ENCODE measurements around the gene BIVM. TPM values are rescaled to one million over a fixed set of nuclear protein-coding genes. Genes with fewer than 3 reads are reported as not detected.

The BIVM gene
- total RNA-seq, 2 donors from 2014 or later: 16.2 to 22.0 TPM

- DNase-seq (ENCODE audit: low spot score): no peak
- Histone ChIP-seq H3K9me3 (no peaks in the 10 kb centered on the region), H3K4me3 (no peak overlapping the region), H3K27ac (no peak overlapping the region), H3K27me3 (replicated peaks; ENCODE audit: insufficient read depth) (no peaks in the 10 kb centered on the region), H3K4me1 (replicated peaks) (no peaks in the 10 kb centered on the region), H3K36me3 (no peaks in the 10 kb centered on the region)
- intact Hi-C loops (cut with DNase I): no loop called here
- TF ChIP-seq POLR2A (IDR thresholded peaks at IDR 0.05) (no peak), POLR2AphosphoS5 (IDR thresholded peaks at IDR 0.05) (no peak)
- TF ChIP-seq, protein P1, sequence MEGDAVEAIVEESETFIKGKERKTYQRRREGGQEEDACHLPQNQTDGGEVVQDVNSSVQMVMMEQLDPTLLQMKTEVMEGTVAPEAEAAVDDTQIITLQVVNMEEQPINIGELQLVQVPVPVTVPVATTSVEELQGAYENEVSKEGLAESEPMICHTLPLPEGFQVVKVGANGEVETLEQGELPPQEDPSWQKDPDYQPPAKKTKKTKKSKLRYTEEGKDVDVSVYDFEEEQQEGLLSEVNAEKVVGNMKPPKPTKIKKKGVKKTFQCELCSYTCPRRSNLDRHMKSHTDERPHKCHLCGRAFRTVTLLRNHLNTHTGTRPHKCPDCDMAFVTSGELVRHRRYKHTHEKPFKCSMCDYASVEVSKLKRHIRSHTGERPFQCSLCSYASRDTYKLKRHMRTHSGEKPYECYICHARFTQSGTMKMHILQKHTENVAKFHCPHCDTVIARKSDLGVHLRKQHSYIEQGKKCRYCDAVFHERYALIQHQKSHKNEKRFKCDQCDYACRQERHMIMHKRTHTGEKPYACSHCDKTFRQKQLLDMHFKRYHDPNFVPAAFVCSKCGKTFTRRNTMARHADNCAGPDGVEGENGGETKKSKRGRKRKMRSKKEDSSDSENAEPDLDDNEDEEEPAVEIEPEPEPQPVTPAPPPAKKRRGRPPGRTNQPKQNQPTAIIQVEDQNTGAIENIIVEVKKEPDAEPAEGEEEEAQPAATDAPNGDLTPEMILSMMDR (IDR thresholded peaks at IDR 0.05): no peak
Observed at GRCh38 chr13:102817907-102818306, 19.0 kb downstream of the BIVM start.

DNA sequence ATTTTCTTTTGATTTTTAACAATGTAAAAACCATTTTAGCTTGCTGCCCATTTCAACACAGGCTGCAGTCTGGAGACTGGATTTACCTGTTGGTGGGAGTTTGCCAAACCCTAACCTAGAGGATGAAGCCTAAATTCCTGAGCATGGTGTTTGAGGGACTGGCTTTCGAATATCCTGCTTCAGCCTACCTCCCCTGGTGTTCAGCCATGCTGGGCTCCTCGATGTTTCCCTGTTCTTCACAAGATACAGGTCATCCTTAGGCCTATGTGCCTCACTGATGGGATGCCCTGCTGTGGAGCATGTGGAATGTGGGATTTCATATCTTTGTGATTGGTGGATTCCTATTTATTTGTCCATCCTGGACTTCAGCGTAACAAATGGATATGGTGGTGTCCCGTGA, 26.5 kb downstream of the BIVM start:
- TF ChIP-seq POLR2AphosphoS5 (IDR thresholded peaks at IDR 0.05) (no peak), POLR2A (IDR thresholded peaks at IDR 0.05) (no peak)
- TF ChIP-seq, protein P1 (IDR thresholded peaks at IDR 0.05): no peak
- no peaks in the 10 kb centered on the region for H3K9me3 ChIP-seq
- WGBS: 98% methylated on average over 4 of the region's 4 CpGs
- intact Hi-C loops (cut with DNase I): no loop called here
- H3K27ac ChIP-seq: no peak overlapping the region
- no peak overlapping the region for H3K4me3 ChIP-seq
- no peaks in the 10 kb centered on the region for H3K36me3 ChIP-seq
- DNase-seq (ENCODE audit: low spot score): no peak
- no peaks in the 10 kb centered on the region for H3K27me3 ChIP-seq (replicated peaks; ENCODE audit: insufficient read depth)
- no peaks in the 10 kb centered on the region for H3K4me1 ChIP-seq (replicated peaks)

DNA sequence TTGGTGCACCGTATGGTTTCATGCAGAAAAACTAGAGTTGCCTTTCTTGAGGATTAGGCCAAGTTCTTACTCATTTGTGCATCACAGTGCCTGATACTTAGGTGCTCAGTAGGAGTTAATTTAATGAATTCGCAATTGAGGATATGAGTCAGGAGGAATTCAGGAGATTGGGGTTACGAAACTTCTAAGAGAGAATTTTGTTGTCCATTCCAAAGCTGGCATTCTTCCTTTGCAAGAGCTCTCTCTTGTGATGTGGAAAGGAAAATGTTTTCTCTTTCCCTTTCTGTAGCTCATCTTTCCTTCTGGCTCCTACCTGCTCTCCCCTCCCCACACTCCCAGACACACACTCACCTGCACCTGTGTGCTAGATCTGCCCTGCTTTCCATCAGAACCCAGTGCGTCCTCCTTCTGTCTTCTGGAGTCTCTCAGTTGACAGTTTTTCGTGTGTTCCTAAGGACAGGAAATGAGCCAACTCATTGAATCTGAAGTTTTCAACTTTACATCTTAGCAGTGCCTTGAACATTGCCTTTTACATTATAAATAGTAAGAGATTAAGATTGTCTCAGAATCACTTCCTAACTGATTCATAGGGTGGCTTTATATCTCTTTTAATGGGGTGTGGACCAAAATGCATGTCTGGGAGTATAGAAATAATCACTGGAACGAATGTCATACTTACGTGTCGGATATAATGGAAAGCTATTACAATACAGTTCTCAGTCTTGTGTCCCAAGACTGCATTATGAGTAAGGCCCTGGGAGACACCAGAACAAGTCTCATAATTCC, 27.2 kb downstream of the BIVM start:
- no peaks in the 10 kb centered on the region for H3K4me1 ChIP-seq (replicated peaks)
- intact Hi-C loops (cut with DNase I): no loop called here
- no peak overlapping the region for H3K27ac ChIP-seq
- no peaks in the 10 kb centered on the region for H3K9me3 ChIP-seq
- no peaks in the 10 kb centered on the region for H3K27me3 ChIP-seq (replicated peaks; ENCODE audit: insufficient read depth)
- WGBS: 85% methylated on average over 8 of the region's 8 CpGs
- TF ChIP-seq POLR2AphosphoS5 (IDR thresholded peaks at IDR 0.05) (no peak), POLR2A (IDR thresholded peaks at IDR 0.05) (no peak)
- TF ChIP-seq, protein P1 (IDR thresholded peaks at IDR 0.05): no peak
- no peaks in the 10 kb centered on the region for H3K36me3 ChIP-seq
- no peak for DNase-seq (ENCODE audit: low spot score)
- no peak overlapping the region for H3K4me3 ChIP-seq

DNA sequence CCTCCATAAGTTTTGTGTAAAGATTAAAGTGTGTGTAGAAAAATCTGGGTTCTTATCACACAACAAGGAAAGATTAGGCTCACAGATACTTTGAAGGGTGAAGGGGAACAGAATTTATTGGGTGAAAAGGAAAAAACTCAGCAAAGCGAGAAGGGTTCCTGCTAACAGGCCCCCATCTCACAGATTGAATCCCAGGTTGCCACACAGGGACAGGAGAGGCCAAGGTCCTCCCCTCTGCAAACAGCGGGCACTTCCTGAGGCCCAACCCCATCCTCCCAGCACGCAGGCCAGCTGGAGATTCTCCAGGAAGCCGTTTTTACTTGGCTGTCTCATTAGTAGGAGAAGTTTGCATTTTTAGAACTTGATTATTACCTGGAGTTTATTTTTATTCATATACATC, 31.7 kb downstream of the BIVM start:
- DNase-seq (ENCODE audit: low spot score): peak; percentile 26
- Histone ChIP-seq H3K36me3 (no peaks in the 10 kb centered on the region), H3K4me1 (replicated peaks) (no peaks in the 10 kb centered on the region), H3K27ac (no peak overlapping the region), H3K9me3 (no peaks in the 10 kb centered on the region), H3K4me3 (no peak overlapping the region), H3K27me3 (replicated peaks; ENCODE audit: insufficient read depth) (no peaks in the 10 kb centered on the region)
- intact Hi-C loops (cut with DNase I): no loop called here
- WGBS: 16% methylated on average over 4 of the region's 4 CpGs
- TF ChIP-seq POLR2A (IDR thresholded peaks at IDR 0.05): no peak
- TF ChIP-seq, protein P1 (IDR thresholded peaks at IDR 0.05): no peak
- no peak for TF ChIP-seq POLR2AphosphoS5 (IDR thresholded peaks at IDR 0.05)

- Histone ChIP-seq H3K36me3 (no peaks in the 10 kb centered on the region), H3K27ac (no peak overlapping the region), H3K27me3 (replicated peaks; ENCODE audit: insufficient read depth) (no peaks in the 10 kb centered on the region), H3K4me3 (no peak overlapping the region), H3K9me3 (no peaks in the 10 kb centered on the region), H3K4me1 (replicated peaks) (no peaks in the 10 kb centered on the region)
- no peak for DNase-seq (ENCODE audit: low spot score)
- WGBS: 96% methylated on average over 4 of the region's 4 CpGs
- intact Hi-C loops (cut with DNase I): no loop called here
- TF ChIP-seq POLR2AphosphoS5 (IDR thresholded peaks at IDR 0.05): no peak
- TF ChIP-seq POLR2A (IDR thresholded peaks at IDR 0.05): no peak
- TF ChIP-seq, protein P1 (IDR thresholded peaks at IDR 0.05): no peak
Observed at GRCh38 chr13:102836471-102836870, 37.6 kb downstream of the BIVM start.
